PC-9 (cell line): Measurements from ENCODE around the gene GLYAT.

ENCODE experiments used
- EZH2 ChIP-seq: fragments of 200-600 bp; sonication (generic); IDR thresholded peaks from 2 replicates; pipeline ENCODE4 v1.8.0; 2017; ENCODE audit warnings: antibody characterized with exemption, low read depth
- TF ChIP-seq, protein P1 (sequence below): fragments of 200-600 bp; sonication (generic); conservative IDR thresholded peaks from 2 replicates; pipeline ENCODE4 v1.6.1; 2017; ENCODE audit warnings: mixed run types, antibody characterized with exemption, mild to moderate bottlenecking, moderate library complexity

DNA sequence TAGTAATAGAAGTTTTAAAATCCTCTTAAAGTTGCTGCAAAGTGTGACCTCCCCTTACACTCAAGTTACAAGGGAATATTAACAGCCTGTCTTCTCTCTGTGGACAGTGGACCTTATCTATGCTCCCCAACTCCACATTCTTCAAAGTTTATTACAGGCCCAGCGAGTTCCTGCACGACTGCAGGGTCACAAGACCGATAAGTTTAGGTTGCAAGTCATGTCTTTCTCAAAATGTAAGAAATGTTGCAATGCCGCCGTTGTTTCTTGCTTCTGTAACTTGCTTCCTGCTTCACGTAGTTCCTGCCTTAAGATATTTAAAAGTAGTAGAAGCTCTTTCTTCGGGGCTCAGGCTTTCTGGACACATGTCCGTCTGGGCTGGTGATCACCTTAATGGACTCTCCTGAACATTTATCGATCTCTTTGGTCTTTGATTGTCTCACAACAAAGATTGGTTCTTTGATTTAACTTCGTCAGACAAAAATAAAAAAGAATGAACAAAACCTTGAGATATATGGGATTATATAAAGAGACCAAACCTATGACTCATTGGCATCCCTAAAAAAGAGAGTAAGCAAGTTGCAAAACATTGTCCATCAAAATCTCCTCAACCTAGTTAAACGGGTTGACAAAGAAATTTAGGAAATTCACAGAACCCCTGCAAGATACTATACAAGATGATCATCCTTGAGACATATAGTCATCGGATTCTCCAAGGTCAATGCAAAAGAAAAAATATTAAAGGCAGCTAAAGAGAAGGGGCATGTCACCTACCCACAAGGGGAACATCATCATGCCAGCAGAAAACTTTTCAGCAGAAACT lies 45.4 kb upstream of the GLYAT start:
- TF ChIP-seq, protein P1, sequence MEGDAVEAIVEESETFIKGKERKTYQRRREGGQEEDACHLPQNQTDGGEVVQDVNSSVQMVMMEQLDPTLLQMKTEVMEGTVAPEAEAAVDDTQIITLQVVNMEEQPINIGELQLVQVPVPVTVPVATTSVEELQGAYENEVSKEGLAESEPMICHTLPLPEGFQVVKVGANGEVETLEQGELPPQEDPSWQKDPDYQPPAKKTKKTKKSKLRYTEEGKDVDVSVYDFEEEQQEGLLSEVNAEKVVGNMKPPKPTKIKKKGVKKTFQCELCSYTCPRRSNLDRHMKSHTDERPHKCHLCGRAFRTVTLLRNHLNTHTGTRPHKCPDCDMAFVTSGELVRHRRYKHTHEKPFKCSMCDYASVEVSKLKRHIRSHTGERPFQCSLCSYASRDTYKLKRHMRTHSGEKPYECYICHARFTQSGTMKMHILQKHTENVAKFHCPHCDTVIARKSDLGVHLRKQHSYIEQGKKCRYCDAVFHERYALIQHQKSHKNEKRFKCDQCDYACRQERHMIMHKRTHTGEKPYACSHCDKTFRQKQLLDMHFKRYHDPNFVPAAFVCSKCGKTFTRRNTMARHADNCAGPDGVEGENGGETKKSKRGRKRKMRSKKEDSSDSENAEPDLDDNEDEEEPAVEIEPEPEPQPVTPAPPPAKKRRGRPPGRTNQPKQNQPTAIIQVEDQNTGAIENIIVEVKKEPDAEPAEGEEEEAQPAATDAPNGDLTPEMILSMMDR: no peak
- TF ChIP-seq EZH2: no peak
